ENCODE results near the gene C5orf46. TPM values are rescaled to one million over a fixed set of nuclear protein-coding genes. Genes with fewer than 3 reads are reported as not detected.
"Not testable (repeated sequence)": the region's sequence is repeated elsewhere in the genome, so short reads cannot be mapped to it uniquely, and the experiment has no call there.

Gene C5orf46
- total RNA-seq, 1 donor from 2014 or later = not detected

DNA sequence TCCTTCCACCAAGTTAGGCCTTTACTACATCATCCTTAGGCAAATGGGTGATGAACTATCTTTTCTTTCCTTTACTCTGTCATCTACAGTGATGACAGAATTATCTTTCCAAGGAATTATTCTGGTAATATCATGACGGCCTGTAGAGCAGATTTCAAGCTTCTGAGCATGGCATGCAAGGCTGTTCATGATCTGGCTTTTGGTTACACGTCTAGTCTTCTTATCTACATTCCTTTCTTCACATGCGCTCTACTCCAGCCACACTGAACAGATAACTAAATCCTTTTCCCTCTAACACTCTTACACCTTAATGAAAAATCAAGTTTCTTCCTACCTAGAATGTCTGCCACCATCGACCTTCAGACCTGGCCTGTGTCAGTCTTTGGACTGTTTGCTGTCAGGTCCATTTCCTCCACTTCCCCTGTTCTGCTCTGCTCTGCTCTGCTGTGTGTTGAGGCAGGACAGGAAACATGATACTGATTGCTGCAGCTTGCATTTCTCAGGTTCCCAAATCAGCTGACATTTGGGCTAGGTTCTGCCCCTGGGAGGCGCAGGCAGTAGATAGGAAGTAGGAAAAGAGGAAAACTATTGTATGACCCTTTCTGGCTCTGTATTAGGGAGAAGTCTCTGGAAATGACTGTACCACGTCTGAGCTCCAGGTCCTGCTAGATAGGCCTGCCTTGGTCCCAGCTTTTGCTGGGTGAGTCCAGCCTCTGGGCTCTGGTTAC lies 23.6 kb downstream of the C5orf46 start:
- DNase-seq (ENCODE audit: low spot score) = no peak
- intact Hi-C loops (cut with micrococcal nuclease) = loop anchor here (10.0 kb wide), 1 partner anchor 492 kb away; no protein-coding TSS in a partner anchor
- no peaks in the 10 kb centered on the region for H3K4me1 Mint-ChIP-seq (ENCODE audit: low read depth)

DNA sequence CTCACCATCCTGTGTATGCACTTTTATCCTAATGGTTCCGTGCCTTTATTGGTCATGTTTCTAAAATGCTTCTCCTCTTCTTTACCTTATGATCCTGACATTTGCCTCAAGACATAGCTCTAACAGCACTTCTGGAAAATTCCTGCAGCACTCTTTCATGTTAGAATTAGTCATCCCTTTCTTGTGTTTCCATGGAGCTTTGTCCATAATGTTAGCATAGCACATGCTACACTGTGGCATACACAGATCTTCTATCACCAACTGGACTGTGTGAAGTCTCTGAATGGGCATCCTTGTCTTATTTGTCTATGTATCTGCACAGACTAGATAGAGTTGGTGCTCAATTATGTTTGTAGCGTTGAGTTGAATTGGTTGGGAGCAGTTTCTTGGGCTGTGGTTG lies 25.9 kb downstream of the C5orf46 start:
- no peaks in the 10 kb centered on the region for H3K36me3 Mint-ChIP-seq (ENCODE audit: low read depth)
- no peaks in the 10 kb centered on the region for H3K4me1 Mint-ChIP-seq (ENCODE audit: low read depth)
- H3K9me3 Mint-ChIP-seq = no peaks in the 10 kb centered on the region
- H3K27me3 Mint-ChIP-seq (ENCODE audit: insufficient read depth) = peaks cover 2% of the 10 kb centered on the region
- intact Hi-C loops (cut with micrococcal nuclease) = loop anchor here (10.0 kb wide), 1 partner anchor 494 kb away; no protein-coding TSS in a partner anchor
- no peak for DNase-seq (ENCODE audit: low spot score)
- no peak overlapping the region for H3K27ac Mint-ChIP-seq
- no peak overlapping the region for H3K4me3 Mint-ChIP-seq

More for the DNA sequence above, 23.6 kb downstream of the C5orf46 start:
- Mint-ChIP-seq H3K4me3 (no peak overlapping the region), H3K9me3 (no peaks in the 10 kb centered on the region), H3K27me3 (ENCODE audit: insufficient read depth) (peaks cover 7% of the 10 kb centered on the region), H3K36me3 (ENCODE audit: low read depth) (no peaks in the 10 kb centered on the region), H3K27ac (no peak overlapping the region)

DNA sequence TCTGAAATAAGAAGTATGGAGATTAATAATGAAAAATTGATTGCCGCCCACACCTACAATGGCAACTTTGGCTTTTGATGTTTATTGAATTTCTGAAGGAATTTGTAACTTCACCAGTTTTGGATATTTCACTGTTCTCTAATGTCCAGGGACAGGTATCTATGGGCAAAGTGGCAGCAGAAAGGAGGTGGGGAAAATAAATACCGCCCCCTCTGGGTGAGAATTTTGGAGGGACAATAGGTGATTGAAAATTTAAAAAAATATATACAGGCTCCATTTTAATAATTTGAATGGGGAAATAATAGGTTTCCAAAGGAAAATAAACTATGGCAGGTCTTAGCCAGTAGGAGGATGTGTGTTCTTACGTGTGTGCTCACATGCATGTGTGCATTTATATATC lies 26.6 kb downstream of the C5orf46 start:
- Mint-ChIP-seq H3K36me3 (ENCODE audit: low read depth) (no peaks in the 10 kb centered on the region), H3K9me3 (no peaks in the 10 kb centered on the region), H3K4me3 (no peak overlapping the region), H3K27me3 (ENCODE audit: insufficient read depth) (peaks cover 2% of the 10 kb centered on the region), H3K27ac (no peak overlapping the region), H3K4me1 (ENCODE audit: low read depth) (no peaks in the 10 kb centered on the region)
- intact Hi-C loops (cut with micrococcal nuclease) = loop anchor here (10.0 kb wide), 1 partner anchor 495 kb away; no protein-coding TSS in a partner anchor
- no peak for DNase-seq (ENCODE audit: low spot score)

DNA sequence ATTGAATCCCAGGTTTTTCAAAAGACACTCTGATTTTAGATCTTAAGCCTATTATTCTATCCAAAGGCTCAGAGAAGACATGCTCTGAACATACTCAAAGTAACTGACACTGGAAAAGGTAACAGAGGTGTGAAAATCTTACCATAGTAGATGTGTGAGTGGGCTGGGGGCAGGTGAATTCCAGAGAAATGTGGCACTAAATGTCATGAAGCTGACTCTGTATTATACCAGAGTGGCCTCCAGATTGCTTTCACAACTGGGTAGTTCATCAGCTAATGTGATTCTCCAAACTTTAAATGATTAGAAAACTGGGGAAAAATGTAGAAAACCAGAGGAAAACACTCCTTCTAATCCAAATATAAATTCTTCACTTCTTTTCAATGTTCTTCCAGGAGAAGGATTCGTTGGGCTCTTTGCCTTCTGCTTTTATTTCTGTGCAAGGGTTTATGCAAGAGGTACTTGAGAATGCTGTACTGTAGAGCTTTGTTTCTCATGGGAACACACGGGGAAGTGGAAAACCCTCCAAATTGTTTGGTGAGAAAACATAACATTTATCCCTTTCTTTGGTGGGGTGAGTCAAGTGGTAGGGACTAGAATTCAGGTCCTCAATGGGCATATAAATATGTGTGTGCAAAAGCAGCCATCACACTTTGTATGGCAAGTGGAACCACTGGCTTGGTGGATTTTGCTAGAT lies 28.1 kb downstream of the C5orf46 start, which contains the start of gene SCGB3A2:
SCGB3A2 (plus strand) TSS at position 646 of the 694 bp plus-strand sequence. CDS start 93 bp downstream, outside the sequence.
- Mint-ChIP-seq H3K9me3 (no peaks in the 10 kb centered on the region), H3K27me3 (ENCODE audit: insufficient read depth) (peaks cover 2% of the 10 kb centered on the region), H3K27ac (no peak within 1 kb of the TSS), H3K4me3 (no peak within 1 kb of the TSS), H3K4me1 (ENCODE audit: low read depth) (no peaks in the 10 kb centered on the region), H3K36me3 (ENCODE audit: low read depth) (no peaks in the 10 kb centered on the region)
- intact Hi-C loops (cut with micrococcal nuclease) = no loop called here
- DNase-seq (ENCODE audit: low spot score) = no peak

DNA sequence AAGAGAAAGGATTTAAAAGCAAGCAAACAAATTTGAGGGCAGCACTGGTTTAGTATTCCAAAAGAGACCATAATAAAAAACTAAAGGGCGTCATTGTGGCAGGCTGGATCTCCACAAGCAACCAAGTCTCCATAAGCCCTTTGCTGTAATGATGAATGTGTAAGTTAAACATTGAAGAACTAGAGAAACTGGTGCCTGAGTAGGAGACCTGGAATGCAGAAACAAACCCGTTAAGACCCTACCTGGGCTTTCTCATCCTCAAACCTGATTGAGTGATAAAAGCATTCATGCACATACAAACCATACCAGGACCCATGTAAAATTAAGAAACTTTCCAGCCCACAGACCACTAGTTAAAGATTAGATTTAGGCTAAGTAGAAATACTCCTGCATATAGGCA lies 29.7 kb downstream of the C5orf46 start:
- no peak for DNase-seq (ENCODE audit: low spot score)
- intact Hi-C loops (cut with micrococcal nuclease) = no loop called here
- Mint-ChIP-seq H3K27ac (no peak overlapping the region), H3K27me3 (ENCODE audit: insufficient read depth) (peaks cover 2% of the 10 kb centered on the region), H3K4me1 (ENCODE audit: low read depth) (no peaks in the 10 kb centered on the region), H3K4me3 (no peak overlapping the region), H3K9me3 (no peaks in the 10 kb centered on the region), H3K36me3 (ENCODE audit: low read depth) (no peaks in the 10 kb centered on the region)

DNA sequence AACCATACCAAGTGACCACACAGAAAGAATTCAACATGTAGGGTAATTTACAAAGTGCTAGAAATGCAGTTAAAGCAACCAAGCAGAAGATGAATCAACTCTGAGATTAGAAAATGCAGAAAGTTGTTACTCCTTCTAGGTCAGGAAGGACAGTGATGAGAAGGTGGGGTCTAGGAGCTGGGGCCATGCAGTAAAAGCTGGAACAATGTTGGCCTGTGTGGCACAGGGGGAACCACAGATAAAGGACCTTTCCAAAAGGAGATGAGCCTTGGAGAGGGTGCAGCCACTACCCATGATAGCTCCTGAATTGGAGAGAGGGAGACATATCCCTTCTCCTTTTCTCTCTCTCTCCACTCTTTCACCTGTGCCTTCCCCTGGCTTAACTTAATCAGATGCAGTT lies 30.2 kb downstream of the C5orf46 start:
- Mint-ChIP-seq H3K27ac (no peak overlapping the region), H3K4me3 (no peak overlapping the region), H3K4me1 (ENCODE audit: low read depth) (no peaks in the 10 kb centered on the region), H3K36me3 (ENCODE audit: low read depth) (no peaks in the 10 kb centered on the region), H3K9me3 (no peaks in the 10 kb centered on the region), H3K27me3 (ENCODE audit: insufficient read depth) (peaks cover 2% of the 10 kb centered on the region)
- intact Hi-C loops (cut with micrococcal nuclease) = no loop called here
- no peak for DNase-seq (ENCODE audit: low spot score)

DNA sequence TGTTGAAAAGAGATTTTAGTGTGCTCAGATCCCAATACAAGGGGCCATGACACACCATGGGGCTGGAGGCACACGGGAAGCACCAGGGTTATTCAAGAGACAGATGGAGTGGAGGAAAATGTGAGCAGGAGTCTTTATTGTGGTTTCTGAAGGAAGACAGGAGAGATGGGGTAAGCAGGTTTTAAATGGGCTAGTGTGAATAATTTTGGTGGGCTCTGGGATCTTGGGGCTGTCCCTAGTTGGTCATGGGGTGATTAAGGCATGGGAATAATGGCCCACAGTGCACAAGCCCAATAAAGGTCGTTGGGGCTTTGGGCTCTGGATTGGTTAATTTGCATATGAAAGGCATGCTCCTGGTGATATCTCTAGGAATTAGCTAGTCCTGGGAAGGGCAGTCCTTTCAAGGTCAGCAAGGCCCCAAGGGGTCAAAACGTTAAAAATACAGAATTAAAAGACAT lies 31.4 kb downstream of the C5orf46 start:
- intact Hi-C loops (cut with micrococcal nuclease) = no loop called here
- Mint-ChIP-seq H3K9me3 (no peaks in the 10 kb centered on the region), H3K4me3 (no peak overlapping the region), H3K4me1 (ENCODE audit: low read depth) (no peaks in the 10 kb centered on the region), H3K27ac (no peak overlapping the region), H3K27me3 (ENCODE audit: insufficient read depth) (peaks cover 2% of the 10 kb centered on the region), H3K36me3 (ENCODE audit: low read depth) (no peaks in the 10 kb centered on the region)
- DNase-seq (ENCODE audit: low spot score) = no peak

DNA sequence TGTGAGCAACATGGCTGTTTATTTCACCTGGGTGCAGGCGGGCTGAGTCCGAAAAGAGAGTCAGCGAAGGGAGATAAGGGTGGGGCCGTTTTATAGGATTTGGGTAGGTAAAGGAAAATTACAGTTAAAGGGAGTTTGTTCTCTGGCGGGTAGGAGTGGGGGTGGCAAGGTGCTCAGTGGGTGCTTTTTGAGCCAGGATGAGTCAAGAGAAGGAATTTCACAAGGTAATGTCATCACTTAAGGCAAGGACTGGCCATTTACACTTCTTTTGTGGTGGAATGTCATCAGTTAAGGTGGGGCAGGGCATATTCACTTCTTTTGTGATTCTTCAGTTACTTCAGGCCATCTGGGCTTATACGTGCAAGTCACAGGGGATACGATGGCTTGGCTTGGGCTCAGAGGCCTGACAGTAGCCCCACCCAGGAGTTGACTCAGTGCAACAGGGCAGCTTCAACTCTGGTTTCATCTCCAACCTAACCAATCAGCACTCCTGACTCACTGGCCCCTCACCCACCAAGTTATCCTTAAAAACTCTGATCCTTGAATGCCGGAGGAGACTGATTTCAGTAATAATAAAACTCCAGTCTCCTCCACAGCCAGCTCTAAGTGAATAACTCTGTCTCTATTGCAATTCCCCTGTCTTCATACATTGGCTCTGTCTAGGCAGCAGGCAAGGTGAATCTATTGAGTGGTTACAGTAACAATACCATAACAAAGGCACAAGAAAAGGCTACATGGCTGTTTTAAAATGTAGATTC lies 32.0 kb downstream of the C5orf46 start:
- H3K27me3 Mint-ChIP-seq (ENCODE audit: insufficient read depth); intact Hi-C loops (cut with micrococcal nuclease); H3K27ac Mint-ChIP-seq; DNase-seq (ENCODE audit: low spot score); H3K4me3 Mint-ChIP-seq; H3K9me3 Mint-ChIP-seq; H3K36me3 Mint-ChIP-seq (ENCODE audit: low read depth); H3K4me1 Mint-ChIP-seq (ENCODE audit: low read depth): not testable (repeated sequence)

DNA sequence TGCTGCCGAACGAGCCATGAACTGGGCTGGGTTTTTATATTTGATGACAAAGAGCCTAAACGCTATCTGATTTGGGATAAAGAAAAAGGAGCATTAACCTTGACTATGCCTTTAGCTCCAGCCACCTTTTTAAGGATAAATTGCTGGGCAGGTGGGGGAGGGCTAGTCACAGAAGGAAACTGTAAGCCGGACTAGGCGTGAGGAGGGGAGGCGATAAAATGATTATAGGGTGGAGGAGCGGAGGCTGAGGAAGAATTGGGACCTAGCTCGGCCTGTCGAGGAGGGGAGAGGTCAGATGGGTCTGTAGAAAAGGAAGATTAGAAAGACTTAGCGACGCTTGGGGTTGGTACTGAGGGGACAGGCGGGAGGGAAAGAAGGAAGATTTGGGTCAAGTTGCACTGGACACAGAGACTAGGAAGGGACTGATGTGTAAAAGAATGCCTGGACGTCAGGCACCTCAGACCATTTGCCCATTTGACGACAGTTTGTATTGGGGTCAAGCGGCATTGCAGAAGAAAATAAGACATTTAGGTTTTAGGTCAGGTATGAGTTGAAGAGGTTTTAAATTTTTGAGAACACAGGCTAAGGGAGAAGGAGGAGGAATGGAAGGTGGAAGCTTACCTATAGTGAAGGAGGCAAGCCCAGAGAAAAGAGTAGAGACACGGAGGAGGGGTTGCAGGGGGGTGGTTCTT lies 33.4 kb downstream of the C5orf46 start:
- H3K9me3 Mint-ChIP-seq; intact Hi-C loops (cut with micrococcal nuclease); H3K36me3 Mint-ChIP-seq (ENCODE audit: low read depth); H3K4me1 Mint-ChIP-seq (ENCODE audit: low read depth); H3K27ac Mint-ChIP-seq; H3K27me3 Mint-ChIP-seq (ENCODE audit: insufficient read depth); H3K4me3 Mint-ChIP-seq; DNase-seq (ENCODE audit: low spot score): not testable (repeated sequence)

DNA sequence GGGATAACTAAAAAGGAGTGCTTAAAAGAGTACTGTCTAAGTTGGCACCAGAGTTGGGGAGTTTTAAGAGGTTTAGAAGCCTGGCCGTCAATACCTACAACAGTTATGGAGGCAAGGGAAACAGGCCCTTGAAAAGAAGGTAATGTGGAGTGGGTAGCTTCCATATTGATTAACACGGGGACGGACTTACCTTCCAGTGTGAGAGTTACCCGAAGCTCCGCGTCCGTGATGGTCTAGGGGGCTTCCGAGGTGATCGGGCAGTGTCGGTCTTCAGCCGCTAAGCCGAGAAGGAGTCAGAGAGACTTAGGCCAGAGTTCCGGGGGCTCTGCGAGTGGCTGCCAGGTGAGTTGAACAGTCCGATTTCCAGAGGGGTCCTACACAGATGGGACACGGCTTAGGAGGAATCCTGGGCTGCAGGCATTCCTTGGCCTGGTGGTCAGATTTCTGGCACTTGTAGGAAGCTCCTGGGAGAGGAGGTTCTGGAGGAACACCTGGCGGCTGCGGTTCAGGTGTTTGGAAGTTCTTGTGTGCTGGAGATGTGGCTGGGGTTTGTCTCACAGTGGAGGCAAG lies 34.3 kb downstream of the C5orf46 start:
- H3K4me1 Mint-ChIP-seq (ENCODE audit: low read depth); H3K36me3 Mint-ChIP-seq (ENCODE audit: low read depth); H3K27ac Mint-ChIP-seq; intact Hi-C loops (cut with micrococcal nuclease); H3K4me3 Mint-ChIP-seq; DNase-seq (ENCODE audit: low spot score); H3K27me3 Mint-ChIP-seq (ENCODE audit: insufficient read depth); H3K9me3 Mint-ChIP-seq: not testable (repeated sequence)

DNA sequence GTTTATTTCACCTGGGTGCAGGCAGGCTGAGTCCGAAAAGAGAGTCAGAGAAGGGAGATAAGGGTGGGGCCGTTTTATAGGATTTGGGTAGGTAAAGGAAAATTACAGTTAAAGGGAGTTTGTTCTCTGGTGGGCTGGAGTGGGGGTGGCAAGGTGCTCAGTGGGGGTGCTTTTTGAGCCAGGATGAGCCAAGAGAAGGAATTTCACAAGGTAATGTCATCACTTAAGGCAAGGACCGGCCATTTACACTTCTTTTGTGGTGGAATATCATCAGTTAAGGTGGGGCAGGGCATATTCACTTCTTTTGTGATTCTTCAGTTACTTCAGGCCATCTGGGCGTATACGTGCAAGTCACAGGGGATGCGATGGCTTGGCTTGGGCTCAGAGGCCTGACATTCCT lies 36.4 kb downstream of the C5orf46 start:
- H3K27ac Mint-ChIP-seq; DNase-seq (ENCODE audit: low spot score); H3K36me3 Mint-ChIP-seq (ENCODE audit: low read depth); H3K4me3 Mint-ChIP-seq; H3K9me3 Mint-ChIP-seq; intact Hi-C loops (cut with micrococcal nuclease); H3K4me1 Mint-ChIP-seq (ENCODE audit: low read depth); H3K27me3 Mint-ChIP-seq (ENCODE audit: insufficient read depth): not testable (repeated sequence)

DNA sequence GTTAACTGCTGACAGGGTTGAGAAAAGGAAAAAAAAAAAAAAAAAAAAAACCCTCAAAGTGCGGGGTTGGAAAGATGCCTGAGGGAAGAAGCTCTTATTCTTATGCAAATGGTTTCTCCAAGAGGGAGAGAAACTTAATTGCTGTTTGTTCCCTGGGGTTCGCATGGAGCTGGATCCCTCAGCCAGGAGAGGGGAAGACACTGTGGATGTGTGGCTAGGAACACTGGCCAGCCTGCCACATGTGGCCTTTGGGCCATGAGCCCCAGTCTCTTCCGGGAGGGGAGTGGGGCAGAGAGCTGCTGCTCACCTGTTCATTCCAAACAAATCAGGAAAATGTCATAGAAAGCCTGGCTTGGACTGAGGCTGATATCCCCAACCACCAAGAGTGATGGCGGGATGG lies 37.2 kb downstream of the C5orf46 start:
- no peak for DNase-seq (ENCODE audit: low spot score)
- Mint-ChIP-seq H3K9me3 (no peaks in the 10 kb centered on the region), H3K4me1 (ENCODE audit: low read depth) (no peaks in the 10 kb centered on the region), H3K27ac (no peak overlapping the region), H3K27me3 (ENCODE audit: insufficient read depth) (no peaks in the 10 kb centered on the region), H3K4me3 (no peak overlapping the region), H3K36me3 (ENCODE audit: low read depth) (no peaks in the 10 kb centered on the region)
- intact Hi-C loops (cut with micrococcal nuclease) = no loop called here
